Measurements from ENCODE around the gene TMEM39A. TPM values are rescaled to one million over a fixed set of nuclear protein-coding genes. Genes with fewer than 3 reads are reported as not detected.
A peak's percentile ranks its signal among the peaks of the same experiment; 100 is the strongest.

TMEM39A gene
- total RNA-seq, 1 donor from 2014 or later: 12.2 TPM

DNA sequence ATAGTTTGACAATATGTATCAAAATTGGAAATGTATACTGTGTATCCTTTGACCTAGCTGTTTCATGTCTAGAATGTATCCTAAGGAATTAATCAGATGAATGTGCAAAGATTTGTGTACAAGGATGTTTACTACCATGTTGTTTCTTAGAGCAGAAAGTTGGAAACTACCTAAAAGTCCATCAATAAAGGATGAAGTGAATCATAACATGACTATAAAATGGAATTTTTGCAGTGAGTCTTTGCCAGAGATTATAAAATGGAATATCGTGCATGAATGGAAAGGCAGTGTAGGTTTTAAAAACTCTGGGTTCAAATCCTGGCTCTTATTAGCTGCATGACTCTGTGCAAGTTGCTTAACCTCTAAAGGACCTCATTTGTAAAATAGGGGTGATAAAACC is 19.7 kb upstream of the TMEM39A start:
- TF ChIP-seq, protein P1, sequence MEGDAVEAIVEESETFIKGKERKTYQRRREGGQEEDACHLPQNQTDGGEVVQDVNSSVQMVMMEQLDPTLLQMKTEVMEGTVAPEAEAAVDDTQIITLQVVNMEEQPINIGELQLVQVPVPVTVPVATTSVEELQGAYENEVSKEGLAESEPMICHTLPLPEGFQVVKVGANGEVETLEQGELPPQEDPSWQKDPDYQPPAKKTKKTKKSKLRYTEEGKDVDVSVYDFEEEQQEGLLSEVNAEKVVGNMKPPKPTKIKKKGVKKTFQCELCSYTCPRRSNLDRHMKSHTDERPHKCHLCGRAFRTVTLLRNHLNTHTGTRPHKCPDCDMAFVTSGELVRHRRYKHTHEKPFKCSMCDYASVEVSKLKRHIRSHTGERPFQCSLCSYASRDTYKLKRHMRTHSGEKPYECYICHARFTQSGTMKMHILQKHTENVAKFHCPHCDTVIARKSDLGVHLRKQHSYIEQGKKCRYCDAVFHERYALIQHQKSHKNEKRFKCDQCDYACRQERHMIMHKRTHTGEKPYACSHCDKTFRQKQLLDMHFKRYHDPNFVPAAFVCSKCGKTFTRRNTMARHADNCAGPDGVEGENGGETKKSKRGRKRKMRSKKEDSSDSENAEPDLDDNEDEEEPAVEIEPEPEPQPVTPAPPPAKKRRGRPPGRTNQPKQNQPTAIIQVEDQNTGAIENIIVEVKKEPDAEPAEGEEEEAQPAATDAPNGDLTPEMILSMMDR (IDR thresholded peaks at IDR 0.05; ENCODE audit: borderline replicate concordance): no peak
- DNase-seq: no peak
- Histone ChIP-seq H3K4me1 (no peaks in the 10 kb centered on the region), H3K9me3 (replicated peaks) (no peaks in the 10 kb centered on the region), H3K27ac (replicated peaks) (no peak overlapping the region), H3K27me3 (ENCODE audit: low read depth) (no peaks in the 10 kb centered on the region), H3K4me3 (no peak overlapping the region), H3K36me3 (peaks cover 90% of the 10 kb centered on the region)
- intact Hi-C loops (cut with micrococcal nuclease): no loop called here

DNA sequence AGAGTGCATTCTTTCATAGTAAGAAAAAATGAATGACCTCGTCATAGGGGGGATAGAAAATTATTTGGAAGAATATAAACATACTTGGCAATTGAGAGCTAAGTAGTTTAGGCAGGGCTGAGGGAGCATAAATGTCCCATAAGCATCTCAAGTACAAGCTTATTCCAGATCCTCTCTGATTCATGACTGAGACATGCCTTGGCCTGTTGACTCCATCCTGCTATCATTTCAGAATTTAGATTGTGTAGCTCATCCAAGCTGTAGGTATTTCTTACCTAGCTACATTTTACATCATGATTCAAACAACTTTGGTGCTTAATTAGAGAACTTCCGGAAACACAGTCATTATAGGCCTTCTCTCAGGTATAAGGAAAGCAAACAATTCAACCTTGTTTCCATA is 17.7 kb upstream of the TMEM39A start:
- Histone ChIP-seq H3K9me3 (replicated peaks) (no peaks in the 10 kb centered on the region), H3K4me1 (no peaks in the 10 kb centered on the region), H3K27ac (replicated peaks) (no peak overlapping the region), H3K36me3 (peaks cover 84% of the 10 kb centered on the region), H3K4me3 (no peak overlapping the region), H3K27me3 (ENCODE audit: low read depth) (no peaks in the 10 kb centered on the region)
- TF ChIP-seq, protein P1 (IDR thresholded peaks at IDR 0.05; ENCODE audit: borderline replicate concordance): no peak
- no peak for DNase-seq
- intact Hi-C loops (cut with micrococcal nuclease): no loop called here

DNA sequence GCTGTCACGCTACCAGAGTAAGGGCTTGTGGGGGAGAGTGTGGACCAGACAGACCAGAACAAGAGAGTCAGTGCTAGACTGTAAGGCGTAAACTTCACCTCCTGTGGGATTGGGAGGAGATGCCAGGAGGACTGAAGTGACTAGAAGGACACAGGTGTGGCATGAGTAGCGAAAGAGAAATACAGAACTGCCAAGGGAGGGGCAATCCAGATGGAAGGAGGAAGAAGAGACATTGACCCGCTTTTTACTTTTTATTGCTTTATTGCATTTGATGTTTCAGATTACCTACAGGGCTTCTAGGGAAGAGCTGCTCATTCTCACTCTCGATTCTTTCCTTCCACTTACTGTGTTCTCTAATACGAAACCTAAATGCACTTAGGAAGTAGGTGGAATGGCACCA is 7.5 kb upstream of the TMEM39A start:
- Histone ChIP-seq H3K4me3 (no peak overlapping the region), H3K4me1 (peaks cover 30% of the 10 kb centered on the region), H3K27ac (replicated peaks) (no peak overlapping the region), H3K36me3 (peaks cover 43% of the 10 kb centered on the region), H3K27me3 (ENCODE audit: low read depth) (no peaks in the 10 kb centered on the region), H3K9me3 (replicated peaks) (no peaks in the 10 kb centered on the region)
- TF ChIP-seq, protein P1 (IDR thresholded peaks at IDR 0.05; ENCODE audit: borderline replicate concordance): no peak
- intact Hi-C loops (cut with micrococcal nuclease): no loop called here
- DNase-seq: no peak

DNA sequence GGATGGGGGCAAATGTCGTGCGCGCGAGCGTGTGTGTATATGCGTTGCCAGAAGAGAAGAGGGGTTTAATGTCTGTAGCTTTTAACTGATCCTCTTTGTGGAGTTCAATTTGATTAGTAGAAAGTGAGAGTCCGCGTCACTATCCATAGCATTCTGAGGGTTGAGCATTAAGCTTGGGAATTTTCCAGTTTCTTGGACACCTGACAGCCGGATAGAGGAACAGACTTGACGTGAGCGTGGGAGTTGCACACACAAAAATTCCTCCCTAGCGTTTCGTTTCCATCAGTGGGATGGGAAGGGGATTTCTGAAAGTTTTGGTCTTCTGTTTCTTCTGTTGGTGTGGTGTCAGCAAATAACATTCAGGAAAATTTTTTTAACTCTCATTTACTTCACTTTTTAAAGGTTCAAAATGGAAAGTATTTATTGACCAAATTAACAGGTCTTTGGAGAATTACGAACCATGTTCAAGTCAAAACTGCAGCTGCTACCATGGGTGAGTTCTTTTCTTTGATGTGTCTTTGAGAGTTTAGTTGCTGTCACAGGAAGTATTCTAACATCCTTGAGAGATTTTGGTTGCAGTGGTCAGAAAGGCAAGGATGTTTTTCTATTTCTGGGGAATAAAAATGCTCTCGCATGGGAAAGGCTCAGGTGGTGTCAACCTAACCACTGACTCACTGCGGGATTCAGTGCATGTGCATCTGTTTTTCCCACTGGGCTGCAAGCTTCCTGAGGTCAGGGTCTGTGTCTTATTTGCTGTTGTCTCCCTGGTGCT is 6.2 kb upstream of the TMEM39A start:
- Histone ChIP-seq H3K4me1 (peaks cover 30% of the 10 kb centered on the region), H3K27ac (replicated peaks) (peak overlapping the region; percentile 92), H3K9me3 (replicated peaks) (no peaks in the 10 kb centered on the region), H3K4me3 (peak overlapping the region; percentile 99), H3K27me3 (ENCODE audit: low read depth) (no peaks in the 10 kb centered on the region), H3K36me3 (peaks cover 32% of the 10 kb centered on the region)
- intact Hi-C loops (cut with micrococcal nuclease): no loop called here
- TF ChIP-seq, protein P1 (IDR thresholded peaks at IDR 0.05; ENCODE audit: borderline replicate concordance): no peak
- DNase-seq: no peak

DNA sequence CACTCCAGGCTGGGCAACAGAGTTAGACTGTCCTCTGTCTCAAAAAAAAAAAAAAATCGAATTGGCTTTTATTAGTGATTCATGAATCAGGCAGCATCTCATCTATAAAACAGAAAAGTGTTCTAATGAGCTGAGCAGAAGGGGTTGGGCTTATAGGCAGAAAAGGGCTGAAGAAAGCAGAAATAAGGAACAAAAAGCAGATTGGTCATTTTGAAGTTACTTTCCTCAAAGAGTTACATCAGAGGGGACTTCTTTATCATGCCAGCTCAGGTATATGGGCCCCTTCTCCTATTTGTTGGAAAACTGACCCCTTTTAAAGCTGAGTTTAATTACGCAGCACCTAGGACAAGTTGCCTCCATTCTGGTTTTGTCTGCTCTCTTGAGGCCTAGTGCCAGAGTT is 4.6 kb upstream of the TMEM39A start:
- DNase-seq: no peak
- Histone ChIP-seq H3K36me3 (peaks cover 19% of the 10 kb centered on the region), H3K27me3 (ENCODE audit: low read depth) (no peaks in the 10 kb centered on the region), H3K4me1 (peaks cover 41% of the 10 kb centered on the region), H3K9me3 (replicated peaks) (no peaks in the 10 kb centered on the region), H3K27ac (replicated peaks) (peak overlapping the region; percentile 92), H3K4me3 (peak overlapping the region; percentile 99)
- intact Hi-C loops (cut with micrococcal nuclease): no loop called here
- TF ChIP-seq, protein P1 (IDR thresholded peaks at IDR 0.05; ENCODE audit: borderline replicate concordance): no peak

All from left ventricle myocardium inferior (tissue), 1 donor.